HG03442 (cell line): ENCODE results near the gene GLIPR1L2.
A peak's percentile ranks its signal among the peaks of the same experiment; 100 is the strongest.

ENCODE experiments used
- ATAC-seq: cut with Tn5 transposase; IDR thresholded peaks from one replicate; pipeline ENCODE4 v1.9.1; 2021; ENCODE audit warnings: mild to moderate bottlenecking, moderate library complexity; ENCODE audit not compliant: unreplicated experiment

GLIPR1L2 gene

DNA sequence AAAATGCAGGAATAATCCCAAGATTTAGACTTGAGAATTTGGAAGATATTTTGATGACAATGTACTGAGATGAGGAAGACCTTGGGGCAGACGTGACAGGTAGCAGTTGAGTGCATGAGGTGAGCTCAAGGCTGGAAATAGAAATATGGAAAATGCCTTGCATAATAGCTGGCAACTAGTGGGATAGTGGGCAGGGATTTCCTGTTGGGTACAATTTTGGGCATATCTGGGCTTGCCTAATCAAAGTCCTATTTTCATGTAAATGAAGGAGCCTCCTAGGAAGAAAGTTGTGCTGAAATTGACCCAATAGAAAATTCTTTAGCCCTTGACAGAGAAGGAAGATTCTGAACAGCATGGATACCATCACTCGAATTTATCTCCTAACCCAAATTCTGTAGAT is 83.2 kb downstream of the GLIPR1L2 start:
- ATAC-seq: no peak

GRCh38 chr12:75476071-75476470 is 85.2 kb downstream of the GLIPR1L2 start:
- ATAC-seq: no peak

GRCh38 chr12:75477137-75477536 is 86.2 kb downstream of the GLIPR1L2 start:
- ATAC-seq: no peak

GRCh38 chr12:75478116-75478794 is 87.4 kb downstream of the GLIPR1L2 start:
- no peak for ATAC-seq

GRCh38 chr12:75479963-75480461 is 89.1 kb downstream of the GLIPR1L2 start:
- ATAC-seq: peak; percentile 26

DNA sequence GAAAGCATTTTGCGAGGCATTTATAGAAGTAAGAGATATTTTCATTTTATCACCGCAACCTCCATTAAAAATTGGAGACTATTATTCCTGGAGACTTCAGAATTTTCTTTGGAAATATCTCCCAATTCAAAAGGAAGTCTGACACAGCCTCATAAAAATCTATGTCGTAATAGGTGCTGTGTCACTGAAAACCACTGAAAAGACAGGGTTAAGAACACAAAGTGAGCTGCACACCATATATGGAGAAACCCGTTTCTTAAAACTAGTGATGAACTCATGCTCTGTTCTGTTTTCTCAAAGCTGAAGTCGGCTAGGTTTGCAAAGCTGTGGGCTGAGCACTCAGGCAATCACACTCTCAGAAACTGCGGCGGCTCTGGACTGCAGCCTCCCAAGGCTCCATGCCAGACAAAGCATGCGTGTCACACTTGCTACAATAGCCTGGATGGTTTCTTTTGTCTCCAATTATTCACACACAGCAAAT is 89.6 kb downstream of the GLIPR1L2 start, which contains the start of gene GLIPR1:
GLIPR1 (plus strand) TSS at position 287 of the 481 bp plus-strand sequence; CDS start at position 413, 126 bp downstream.
- peak; percentile 91 for ATAC-seq

GRCh38 chr12:75481013-75481705 is 90.3 kb downstream of the GLIPR1L2 start:
- ATAC-seq: peak; percentile 11

DNA sequence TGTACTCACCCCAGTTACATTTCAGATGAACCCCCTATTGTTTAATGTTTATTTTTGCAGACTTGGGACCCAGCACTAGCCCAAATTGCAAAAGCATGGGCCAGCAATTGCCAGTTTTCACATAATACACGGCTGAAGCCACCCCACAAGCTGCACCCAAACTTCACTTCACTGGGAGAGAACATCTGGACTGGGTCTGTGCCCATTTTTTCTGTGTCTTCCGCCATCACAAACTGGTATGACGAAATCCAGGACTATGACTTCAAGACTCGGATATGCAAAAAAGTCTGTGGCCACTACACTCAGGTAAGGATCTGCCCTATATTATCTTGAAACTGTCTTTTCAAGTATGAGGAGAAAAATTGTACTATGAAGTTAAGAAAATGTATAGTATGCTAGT is 90.9 kb downstream of the GLIPR1L2 start:
- no peak for ATAC-seq
